Fibroblast of the aortic adventitia (primary cell): Measurements from ENCODE around the gene VWA8. TPM values are rescaled to one million over a fixed set of nuclear protein-coding genes. Genes with fewer than 3 reads are reported as not detected.

Source experiments
- DNase-seq: peaks from one replicate; pipeline ENCODE4 v3.0.0-alpha.2; 2010; ENCODE audit warnings: low read depth
- H3K4me3 ChIP-seq: 2 replicates; pipeline ENCODE4 v1.5.1; 2011; ENCODE audit warnings: low read depth, mild to moderate bottlenecking, control low read depth, low read length, moderate library complexity
- CTCF ChIP-seq: IDR thresholded peaks from 2 replicates; pipeline ENCODE4 v1.5.1; 2011; ENCODE audit warnings: mild to moderate bottlenecking, low read length, control low read depth, inconsistent platforms; ENCODE audit not compliant: insufficient read depth
- total RNA-seq: library from RNA; depleted of rRNA; stranded (reverse); fragments of >200 nt; gene quantifications from 2 replicates; pipeline ENCODE4 v1.2.3, GENCODE V29; 2012; ENCODE audit warnings: low replicate concordance

Gene VWA8
- total RNA-seq, 1 donor: 27.2 TPM

- peak; percentile 45 for DNase-seq
- no peak for TF ChIP-seq CTCF
- no peak overlapping the region for H3K4me3 ChIP-seq
Observed at GRCh38 chr13:41565216-41565615, 395.7 kb downstream of the VWA8 start.

GRCh38 chr13:41563984-41564365 is 396.9 kb downstream of the VWA8 start:
- TF ChIP-seq CTCF: no peak
- peak; percentile 32 for DNase-seq
- H3K4me3 ChIP-seq: no peak overlapping the region

- no peak for TF ChIP-seq CTCF
- peak; percentile 35 for DNase-seq
- H3K4me3 ChIP-seq: no peak overlapping the region
Observed at GRCh38 chr13:41563341-41563983, 397.4 kb downstream of the VWA8 start.

DNA sequence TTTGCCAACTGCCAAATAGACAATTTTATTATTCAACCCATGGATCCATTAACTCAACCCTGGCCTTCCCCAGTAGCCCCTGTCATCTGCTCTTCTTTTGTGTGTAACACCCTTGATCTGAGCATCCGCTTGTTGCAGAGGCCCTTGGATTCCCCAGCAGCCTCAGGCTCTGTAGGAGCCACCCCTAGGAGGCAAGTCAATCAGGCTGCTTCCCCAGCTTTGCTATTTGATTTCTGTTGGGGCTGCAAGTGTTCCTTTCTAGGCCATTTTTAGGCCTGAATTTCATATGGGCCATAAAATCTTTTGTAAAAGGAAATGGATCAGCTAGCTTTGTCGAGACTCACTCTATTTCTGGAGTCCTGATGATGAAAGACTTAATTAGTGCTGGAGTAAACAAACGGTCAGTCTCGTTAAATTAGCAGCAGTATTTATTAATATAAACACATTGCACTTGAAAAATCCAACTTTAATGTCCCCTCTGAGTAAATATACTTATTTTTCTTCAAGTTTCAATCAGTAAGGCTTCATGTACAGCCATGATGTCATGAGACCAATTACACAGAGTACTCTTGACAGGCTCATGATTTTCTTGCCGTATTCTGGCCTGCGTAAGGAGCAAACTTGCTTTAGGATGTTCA is 398.2 kb downstream of the VWA8 start:
- H3K4me3 ChIP-seq: no peak overlapping the region
- no peak for DNase-seq
- no peak for TF ChIP-seq CTCF

DNA sequence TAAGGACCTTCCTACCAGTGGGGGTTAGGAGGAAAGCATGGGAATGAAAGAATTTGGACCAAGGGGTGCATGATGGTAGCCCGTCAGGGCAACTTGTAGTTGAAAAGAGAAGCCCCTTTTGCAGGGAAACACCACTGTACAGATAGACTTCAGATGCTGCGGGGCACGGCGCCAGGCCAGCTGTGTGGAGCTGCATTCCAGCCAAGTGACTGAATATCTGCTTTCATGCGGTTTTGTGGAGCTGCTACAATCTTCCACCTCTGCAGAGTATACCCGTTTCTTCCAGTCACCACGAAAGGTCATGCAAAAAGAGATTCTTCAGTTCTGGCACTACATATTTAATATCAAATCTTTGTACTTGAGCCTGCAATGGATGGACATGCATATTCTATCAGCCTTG is 398.8 kb downstream of the VWA8 start:
- no peak overlapping the region for H3K4me3 ChIP-seq
- peak; percentile 70 for DNase-seq
- TF ChIP-seq CTCF: no peak

DNA sequence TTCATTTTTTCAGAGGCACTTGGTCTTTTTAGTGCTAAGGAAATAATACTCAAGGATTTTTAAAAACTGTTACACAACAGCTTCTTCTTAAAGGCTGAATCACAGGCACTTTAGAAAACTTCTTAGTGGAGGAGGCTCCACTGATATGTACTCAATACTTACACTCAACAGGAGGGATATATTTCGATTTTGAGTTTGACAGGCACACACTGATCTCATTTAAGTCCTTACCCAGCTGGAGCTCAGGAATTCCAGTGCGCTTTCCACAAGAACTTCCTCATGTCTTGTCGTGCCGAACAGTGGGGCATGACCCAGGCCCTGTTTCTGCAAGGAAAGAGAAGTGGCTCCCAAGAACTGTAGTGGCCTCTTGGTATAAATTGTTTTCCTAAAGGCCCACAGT is 399.7 kb downstream of the VWA8 start:
- no peak overlapping the region for H3K4me3 ChIP-seq
- no peak for DNase-seq
- TF ChIP-seq CTCF: no peak
